Cerebellar nuclear complex (tissue), 1 donor: Measurements from ENCODE around the gene ZSWIM8.
A peak's percentile ranks its signal among the peaks of the same experiment; 100 is the strongest.
"Not testable (repeated sequence)": the region's sequence is repeated elsewhere in the genome, so short reads cannot be mapped to it uniquely, and the experiment has no call there.

Experiments
- DNase-seq, 2 experiments: peaks; one replicate each; lab custom pipeline; 2025; lab: John Stamatoyannopoulos, UW

Gene ZSWIM8

GRCh38 chr10:73785211-73785720 is at the start of gene ZSWIM8:
ZSWIM8 (plus strand) TSS chr10:73785606; CDS start chr10:73785879, 273 bp downstream.
- DNase-seq: peak; percentile 81 to 89

GRCh38 chr10:73740501-73741254 is 44.7 kb upstream of the ZSWIM8 start:
- DNase-seq: not testable (repeated sequence)

- DNase-seq: no peak
These were observed 43.0 kb upstream of the ZSWIM8 start for GRCh38 chr10:73742454-73742734.

GRCh38 chr10:73743327-73743904 is 42.0 kb upstream of the ZSWIM8 start:
- DNase-seq: no peak

- peak; percentile 27 to 85 for DNase-seq
These were observed 41.3 kb upstream of the ZSWIM8 start, which contains the start of gene SEC24C for GRCh38 chr10:73743905-73744663. SEC24C (plus strand) TSS chr10:73744372; CDS start chr10:73746833, 2,461 bp downstream.

GRCh38 chr10:73744664-73744975 is 40.8 kb upstream of the ZSWIM8 start:
- no peak for DNase-seq

GRCh38 chr10:73746721-73747120 is 38.7 kb upstream of the ZSWIM8 start:
- no peak for DNase-seq

- DNase-seq: no peak
These were observed 34.6 kb upstream of the ZSWIM8 start for GRCh38 chr10:73750819-73751218.

- DNase-seq: no peak
These were observed 29.2 kb upstream of the ZSWIM8 start for GRCh38 chr10:73756183-73756582.

GRCh38 chr10:73758704-73759511 is 26.5 kb upstream of the ZSWIM8 start:
- DNase-seq: no peak

GRCh38 chr10:73759512-73760115 is 25.8 kb upstream of the ZSWIM8 start:
- DNase-seq: no peak

GRCh38 chr10:73761781-73762180 is 23.6 kb upstream of the ZSWIM8 start:
- no peak for DNase-seq

- DNase-seq: no peak
These were observed 22.5 kb upstream of the ZSWIM8 start for GRCh38 chr10:73762915-73763314.

- no peak for DNase-seq
These were observed 22.1 kb upstream of the ZSWIM8 start for GRCh38 chr10:73763343-73763742.

- DNase-seq: no peak
These were observed 20.3 kb upstream of the ZSWIM8 start for GRCh38 chr10:73765066-73765465.

- DNase-seq: no peak
These were observed 16.5 kb upstream of the ZSWIM8 start for GRCh38 chr10:73768881-73769280.

- no peak for DNase-seq
These were observed 16.0 kb upstream of the ZSWIM8 start for GRCh38 chr10:73769396-73769795.

GRCh38 chr10:73771722-73772280 is 13.6 kb upstream of the ZSWIM8 start:
- peak in 1 of 2 experiments; percentile 52 for DNase-seq

GRCh38 chr10:73772281-73773151 is 12.9 kb upstream of the ZSWIM8 start:
- peak in 1 of 2 experiments; percentile 15 for DNase-seq

GRCh38 chr10:73773152-73773879 is 12.1 kb upstream of the ZSWIM8 start:
- no peak for DNase-seq
